Heart left ventricle (tissue), 16 donors: Measurements from ENCODE around the gene RPS3A. TPM values are rescaled to one million over a fixed set of nuclear protein-coding genes. Genes with fewer than 3 reads are reported as not detected.

ENCODE experiments used
- ATAC-seq, 4 donors: fragments of 200-7000 bp; cut with Tn5 transposase; one replicate each; pipeline ENCODE4 v1.9.1; 2020 to 2022; ENCODE audit warnings: moderate library complexity in 4 of 4, mild to moderate bottlenecking in 3 of 4, moderate number of reproducible peaks in 1 of 4
- DNase-seq, 5 donors: peaks; one replicate each; pipeline ENCODE4 v3.0.0-alpha.2; 2020
- H3K27ac ChIP-seq, 12 donors: fragments of 200-600 bp; sonication (generic) in 4 of 12; one replicate each; pipeline versions ENCODE4 v1.5.0 to v1.8.0; 2016 to 2022; ENCODE audit warnings: mild to moderate bottlenecking in 2 of 12
- H3K27me3 ChIP-seq, 9 donors: fragments of 200-600 bp; sonication (generic) in 2 of 9; one replicate each; pipeline versions ENCODE4 v1.5.1 to v1.8.0; 2016 to 2022; ENCODE audit warnings: mild to moderate bottlenecking in 3 of 9
- H3K36me3 ChIP-seq, 9 donors: fragments of 200-600 bp; sonication (generic) in 2 of 9; one replicate each; pipeline versions ENCODE4 v1.5.0 to v1.8.0; 2018 to 2022; ENCODE audit warnings: mild to moderate bottlenecking in 2 of 9
- H3K4me1 ChIP-seq, 12 donors: fragments of 200-600 bp; sonication (generic) in 4 of 12; one replicate each; pipeline versions ENCODE4 v1.5.0 to v1.8.0; 2016 to 2022; ENCODE audit warnings: mild to moderate bottlenecking in 3 of 12
- H3K4me3 ChIP-seq, 12 donors: fragments of 200-600 bp; sonication (generic) in 4 of 12; one replicate each; pipeline versions ENCODE4 v1.5.0 to v1.8.0; 2017 to 2022; ENCODE audit warnings: mild to moderate bottlenecking in 9 of 12, moderate library complexity in 4 of 12
- H3K9me3 ChIP-seq, 12 donors: fragments of 200-600 bp; sonication (generic) in 4 of 12; one replicate each; pipeline versions ENCODE4 v1.5.0 to v1.8.0; 2016 to 2022; ENCODE audit warnings: mild to moderate bottlenecking in 1 of 12
- POLR2A ChIP-seq, 2 donors: fragments of 450-650 bp; IDR thresholded peaks; one replicate each; pipeline ENCODE4 v1.6.1; 2017; ENCODE audit warnings: antibody characterized with exemption in 2 of 2, mild to moderate bottlenecking in 2 of 2, moderate library complexity in 2 of 2
- WGBS, 4 donors: extraction: QIAGEN DNeasy Blood & Tissue Kit in 2 of 4; methylation state at CpG; one replicate each; pipeline versions ENCODE4 v1.1.5 to v1.1.7; 2013 to 2018; 5-methylcytosine and 5-hydroxymethylcytosine counted together
- intact Hi-C, 10 donors: fragments of 100-400 bp; cut with DNase I; formaldehyde crosslinking; loops; one replicate each; pipeline versions ENCODE4 v1.11.1 to v1.14.2; 2022
- polyA plus RNA-seq, 2 donors: library from polyadenylated mRNA; stranded (reverse); fragments of 200-250 nt; gene quantifications; one replicate each; pipeline ENCODE4 v1.2.3, GENCODE V29; 2013
- total RNA-seq, 9 donors: library from RNA; depleted of rRNA in 2 of 9; stranded (reverse); fragments of >200 nt in 2 of 9; fragmentation: NEBNext Ultra II Directional in 3 of 9; extraction: Animal tissue kit (Norgen Biotek cat#: 25700) in 3 of 9; gene quantifications; one replicate each; pipeline versions ENCODE4 v1.1.0 to v1.2.4, GENCODE V29; 2016 to 2023
- TF ChIP-seq, protein P1 (sequence below), 12 donors: fragments of 200-600 bp; sonication (generic) in 4 of 12; IDR thresholded peaks; one replicate each; pipeline versions ENCODE4 v1.5.0 to v1.8.0; 2018 to 2022; ENCODE audit warnings: antibody characterized with exemption in 12 of 12, mild to moderate bottlenecking in 5 of 12
- donor health status: ischemic (EF 13 %, LVEDD 7.1; RV severe dilation, severe dysfunction).
- donor health status: healthy with polysubstance abuse.
- donor health status: DM: no; HTN: yes; CAD: no.
- donor health status: DM: no; HTN: no; CAD: no.
- donor health status: ischemic (EF 25% LVEDD 6.9; RV normal size, moderate dysfunction).
- donor health status: ischemic (EF 25% LVEDD 5.7; RV mildly dilated, moderate dysfunction).
- donor health status: healthy.
- donor health status: DM: yes; HTN: yes; CAD: no.
- donor health status: ischemic (EF 35%, LVEDD 5.7; RV mildly dilated, moderate dysfunction).
- donor health status: nonischemic (EF 11% LVEDD 7.7; RV severe dilation, severe dysfunction).
- donor health status: DM: yes; HTN: yes; CAD: no.
- donor health status: PGD.
- donor health status: ischemic (EF 29% LVEDD 5.4; RV normal size, mild dysfunction).
- donor health status: nonischemic (EF 23%, LVEDD 6.1; RV moderate dilation, normal function).

RPS3A gene
- total and polyA plus RNA-seq, 11 donors, result 726 to 2,393 (median 1,064) TPM

- 66 to 80% (median 76%) methylated on average over 2 of the region's 2 CpGs for WGBS, 4 donors
- no peak for ATAC-seq
Measured at GRCh38 chr4:151103758-151104157, 4.3 kb downstream of the RPS3A start.

DNA sequence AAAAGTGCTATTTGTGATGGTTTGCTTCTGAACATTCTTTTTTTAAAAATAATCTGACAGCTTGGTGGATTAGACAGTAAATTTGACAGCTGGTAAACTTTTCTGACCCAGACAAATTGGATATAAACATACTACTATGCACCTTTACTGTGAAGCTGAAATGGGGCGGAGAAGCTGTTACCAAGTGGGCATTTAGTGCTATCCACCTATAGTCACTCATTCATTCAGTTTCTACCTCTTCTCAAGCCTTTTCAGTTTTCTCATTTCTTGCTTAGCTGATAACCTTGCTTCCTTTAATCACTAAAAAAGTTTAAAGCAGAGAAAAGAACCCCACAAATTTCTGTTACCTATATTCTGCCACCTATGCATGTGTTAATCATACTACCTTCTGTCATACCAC lies 5.2 kb downstream of the RPS3A start:
- Histone ChIP-seq H3K4me1 (peaks cover 3 to 37% (median 19%) of the 10 kb centered on the region in 12 donors), H3K4me3 (no peak overlapping the region), H3K27ac (no peak overlapping the region), H3K27me3 (no peaks in the 10 kb centered on the region), H3K9me3 (no peaks in the 10 kb centered on the region), H3K36me3 (peaks cover 3 to 87% (median 76%) of the 10 kb centered on the region in 9 donors)
- no peak for ATAC-seq
- intact Hi-C loops, result loop anchor here in 1 of 10 donors (5.0 kb wide), 1 partner anchor 263 kb away; no protein-coding TSS in a partner anchor
- DNase-seq, result no peak
- 93 to 97% (median 96%) methylated on average over 1 of the region's 1 CpG for WGBS, 4 donors
- no peak for TF ChIP-seq POLR2A (IDR thresholded peaks at IDR 0.05)
- TF ChIP-seq, protein P1, sequence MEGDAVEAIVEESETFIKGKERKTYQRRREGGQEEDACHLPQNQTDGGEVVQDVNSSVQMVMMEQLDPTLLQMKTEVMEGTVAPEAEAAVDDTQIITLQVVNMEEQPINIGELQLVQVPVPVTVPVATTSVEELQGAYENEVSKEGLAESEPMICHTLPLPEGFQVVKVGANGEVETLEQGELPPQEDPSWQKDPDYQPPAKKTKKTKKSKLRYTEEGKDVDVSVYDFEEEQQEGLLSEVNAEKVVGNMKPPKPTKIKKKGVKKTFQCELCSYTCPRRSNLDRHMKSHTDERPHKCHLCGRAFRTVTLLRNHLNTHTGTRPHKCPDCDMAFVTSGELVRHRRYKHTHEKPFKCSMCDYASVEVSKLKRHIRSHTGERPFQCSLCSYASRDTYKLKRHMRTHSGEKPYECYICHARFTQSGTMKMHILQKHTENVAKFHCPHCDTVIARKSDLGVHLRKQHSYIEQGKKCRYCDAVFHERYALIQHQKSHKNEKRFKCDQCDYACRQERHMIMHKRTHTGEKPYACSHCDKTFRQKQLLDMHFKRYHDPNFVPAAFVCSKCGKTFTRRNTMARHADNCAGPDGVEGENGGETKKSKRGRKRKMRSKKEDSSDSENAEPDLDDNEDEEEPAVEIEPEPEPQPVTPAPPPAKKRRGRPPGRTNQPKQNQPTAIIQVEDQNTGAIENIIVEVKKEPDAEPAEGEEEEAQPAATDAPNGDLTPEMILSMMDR (IDR thresholded peaks at IDR 0.05), result no peak

More at GRCh38 chr4:151103758-151104157, 4.3 kb downstream of the RPS3A start:
- Histone ChIP-seq H3K4me1 (peaks cover 3 to 42% (median 20%) of the 10 kb centered on the region in 12 donors), H3K4me3 (no peak overlapping the region), H3K27me3 (no peaks in the 10 kb centered on the region), H3K27ac (no peak overlapping the region), H3K36me3 (peaks cover 3 to 81% (median 76%) of the 10 kb centered on the region in 9 donors), H3K9me3 (no peaks in the 10 kb centered on the region)
- intact Hi-C loops, result no loop called here
- no peak for TF ChIP-seq POLR2A (IDR thresholded peaks at IDR 0.05)
- TF ChIP-seq, protein P1 (IDR thresholded peaks at IDR 0.05), result no peak
- DNase-seq, result no peak

DNA sequence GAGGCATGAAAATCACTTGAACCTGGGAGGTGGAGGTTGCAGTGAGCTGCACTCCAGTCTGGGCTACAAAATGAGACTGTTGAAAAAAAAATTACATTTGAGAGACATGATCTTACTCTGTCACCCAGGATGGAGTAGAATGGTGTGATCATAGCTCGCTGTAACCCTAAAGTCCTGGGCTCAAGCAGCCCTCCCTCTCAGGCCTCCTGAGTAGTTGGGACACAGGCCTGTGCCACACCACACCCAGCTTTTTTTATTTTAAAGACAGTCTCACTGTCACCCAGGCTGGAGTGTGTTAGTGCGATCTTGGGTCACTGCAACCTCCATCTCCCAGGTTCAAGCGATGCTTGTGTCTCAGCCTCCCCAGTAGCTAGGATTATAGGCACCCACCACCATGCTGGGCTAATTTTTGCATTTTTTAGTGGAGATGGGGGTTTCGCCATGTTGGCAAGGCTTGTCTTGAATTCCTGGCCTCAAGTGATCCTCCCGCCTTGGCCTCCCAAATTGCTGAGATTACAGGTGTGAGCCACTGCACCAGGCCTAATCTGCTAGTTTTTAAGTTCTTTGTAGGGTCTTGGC lies 6.1 kb downstream of the RPS3A start:
- H3K36me3 ChIP-seq, result peaks cover 3 to 91% (median 81%) of the 10 kb centered on the region in 9 donors
- peak in 2 of 4 donors; percentile 12 to 49 for ATAC-seq

GRCh38 chr4:151107063-151107462 lies 7.6 kb downstream of the RPS3A start:
- Histone ChIP-seq H3K4me1 (peaks cover 0 to 18% (median 4%) of the 10 kb centered on the region in 12 donors), H3K27ac (no peak overlapping the region), H3K36me3 (peaks cover 0 to 84% (median 69%) of the 10 kb centered on the region in 9 donors), H3K4me3 (no peak overlapping the region), H3K9me3 (no peaks in the 10 kb centered on the region), H3K27me3 (no peaks in the 10 kb centered on the region)
- ATAC-seq (no peak), DNase-seq (no peak)
- intact Hi-C loops, result loop anchor here in 1 of 10 donors (5.0 kb wide), 1 partner anchor 260 kb away; no protein-coding TSS in a partner anchor
- TF ChIP-seq, protein P1 (IDR thresholded peaks at IDR 0.05), result no peak
- no peak for TF ChIP-seq POLR2A (IDR thresholded peaks at IDR 0.05)
- 95% methylated on average over 3 of the region's 3 CpGs for WGBS, 4 donors

More for the DNA sequence above, 6.1 kb downstream of the RPS3A start:
- H3K27me3 ChIP-seq, result no peaks in the 10 kb centered on the region
- no peak for DNase-seq
- intact Hi-C loops, result loop anchor here in 1 of 10 donors (5.0 kb wide), 1 partner anchor 262 kb away; no protein-coding TSS in a partner anchor
- WGBS, 4 donors, result 96 to 98% (median 97%) methylated on average over 5 of the region's 5 CpGs
- no peak for TF ChIP-seq POLR2A (IDR thresholded peaks at IDR 0.05)
- no peaks in the 10 kb centered on the region for H3K9me3 ChIP-seq
- no peak overlapping the region for H3K27ac ChIP-seq
- H3K4me1 ChIP-seq, result peaks cover 3 to 33% (median 16%) of the 10 kb centered on the region in 12 donors
- no peak overlapping the region for H3K4me3 ChIP-seq
